GM19452 (cell line): Measurements from ENCODE around the gene DOCK9.
"Not testable (repeated sequence)": the region's sequence is repeated elsewhere in the genome, so short reads cannot be mapped to it uniquely, and the experiment has no call there.

Experiments
- ATAC-seq: cut with Tn5 transposase; IDR thresholded peaks from one replicate; pipeline ENCODE4 v1.9.1; 2021; ENCODE audit not compliant: unreplicated experiment

Gene DOCK9

DNA sequence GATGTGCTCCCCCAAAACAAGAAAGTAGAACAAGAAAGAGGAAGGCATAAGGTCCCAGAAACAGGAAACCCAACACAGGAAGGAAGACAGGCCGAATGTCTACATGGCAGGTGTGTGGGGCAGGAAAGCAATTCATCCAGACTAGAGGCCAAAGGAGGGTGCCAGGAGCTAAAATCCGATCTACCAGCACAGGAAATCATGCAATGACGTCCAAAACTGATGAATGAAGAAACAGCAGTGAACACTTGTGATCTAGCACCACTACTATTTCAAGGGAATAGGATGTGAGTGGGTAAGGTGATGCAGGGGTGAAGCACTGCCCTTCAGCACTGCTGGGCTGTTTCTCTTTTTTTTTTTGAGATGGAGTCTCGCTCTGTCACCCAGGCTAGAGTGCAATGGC is 59.1 kb downstream of the DOCK9 start:
- ATAC-seq: no peak

DNA sequence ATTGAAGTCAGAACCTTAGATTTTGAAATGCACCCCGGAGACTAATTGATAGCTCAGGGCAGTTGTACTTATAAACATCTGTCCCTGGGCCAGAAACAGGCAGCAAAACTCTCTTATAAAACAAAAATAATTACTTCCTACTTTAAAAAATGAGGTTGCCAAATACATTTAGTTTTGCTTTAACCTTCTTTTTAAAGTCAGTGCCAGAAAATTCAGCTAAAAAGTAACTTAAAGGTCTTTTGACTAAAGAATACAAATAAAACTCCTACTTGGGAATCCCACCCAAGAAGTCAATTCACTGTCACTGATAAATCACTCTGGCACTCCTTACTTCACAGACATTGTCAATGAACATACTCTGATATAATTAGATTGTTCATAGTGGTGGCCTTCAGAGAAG is 60.7 kb downstream of the DOCK9 start:
- no peak for ATAC-seq

DNA sequence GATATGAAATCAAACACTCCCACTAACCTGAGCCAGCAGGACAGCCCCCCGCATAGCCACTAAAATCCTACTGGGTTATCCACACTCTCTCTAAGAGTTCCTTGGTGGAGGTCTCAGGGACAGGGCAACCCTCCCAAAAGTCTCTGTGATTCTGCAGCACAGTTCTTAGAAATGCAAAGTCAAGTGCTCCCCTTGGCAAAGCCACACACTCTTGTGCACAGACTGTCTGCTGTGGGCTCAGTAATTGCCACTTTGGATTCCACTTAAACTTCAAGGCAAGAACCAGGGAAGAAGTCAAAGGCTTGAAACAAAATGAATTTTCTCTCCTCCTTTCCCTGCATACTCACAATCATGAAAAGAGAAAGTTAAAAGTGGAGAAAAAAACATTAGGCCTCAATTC is 61.5 kb downstream of the DOCK9 start:
- no peak for ATAC-seq

DNA sequence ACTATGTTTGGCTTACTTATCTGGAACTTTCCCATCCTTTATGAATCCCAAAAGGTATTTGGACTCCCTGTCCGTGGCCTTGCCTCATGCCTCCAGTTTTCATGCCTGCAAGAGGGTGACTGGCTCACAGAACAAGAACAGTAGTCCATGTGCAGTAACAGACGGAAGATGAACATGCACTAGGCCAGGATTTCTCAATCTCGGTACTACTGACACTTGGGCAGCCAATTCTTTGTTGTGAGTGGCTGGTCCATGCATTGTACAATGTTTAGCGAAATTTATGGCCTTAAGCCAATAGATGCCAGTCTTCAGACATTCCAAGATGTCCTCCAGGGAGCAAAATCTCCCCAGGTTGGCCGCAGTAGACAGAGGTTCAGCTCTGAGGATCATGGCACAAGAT is 61.9 kb downstream of the DOCK9 start:
- no peak for ATAC-seq

GRCh38 chr13:98915563-98915962 is 62.3 kb downstream of the DOCK9 start:
- no peak for ATAC-seq

DNA sequence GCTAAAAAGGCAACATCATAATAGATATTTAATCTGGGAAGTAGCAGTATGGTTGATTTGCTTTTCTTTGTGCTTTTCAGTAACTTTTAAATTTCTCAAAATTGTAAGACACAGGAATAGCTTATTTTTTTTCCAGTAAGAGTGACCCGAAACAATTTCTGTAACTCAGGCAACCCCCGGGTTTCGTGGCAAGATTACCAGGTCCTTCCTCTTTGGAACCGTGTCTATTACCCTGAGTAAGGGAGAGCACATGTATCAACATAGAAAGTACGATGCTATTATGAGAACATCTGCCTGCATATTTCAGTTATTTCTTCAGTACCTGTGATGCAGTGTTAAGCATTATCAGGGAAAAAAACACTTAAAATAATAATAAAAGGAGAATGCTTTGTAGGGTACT is 64.1 kb downstream of the DOCK9 start:
- no peak for ATAC-seq

DNA sequence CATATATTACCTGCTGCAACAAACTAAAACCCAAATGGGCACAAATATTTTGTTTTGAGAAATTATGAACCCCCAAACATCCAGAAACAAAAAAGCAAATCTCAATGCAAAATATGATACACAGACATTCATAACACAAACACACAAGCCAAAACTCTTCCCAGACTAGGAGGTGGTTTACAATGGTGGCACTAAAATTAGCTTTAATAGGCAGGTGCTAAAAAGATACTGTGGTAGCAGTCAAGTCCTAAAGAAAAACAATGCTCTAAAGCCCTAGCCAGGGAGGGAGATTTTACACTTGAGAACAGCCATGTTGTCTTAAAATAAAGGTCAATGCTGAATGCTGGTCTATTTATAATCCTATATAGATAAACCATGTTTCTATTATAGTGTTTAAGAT is 65.0 kb downstream of the DOCK9 start:
- ATAC-seq: no peak

DNA sequence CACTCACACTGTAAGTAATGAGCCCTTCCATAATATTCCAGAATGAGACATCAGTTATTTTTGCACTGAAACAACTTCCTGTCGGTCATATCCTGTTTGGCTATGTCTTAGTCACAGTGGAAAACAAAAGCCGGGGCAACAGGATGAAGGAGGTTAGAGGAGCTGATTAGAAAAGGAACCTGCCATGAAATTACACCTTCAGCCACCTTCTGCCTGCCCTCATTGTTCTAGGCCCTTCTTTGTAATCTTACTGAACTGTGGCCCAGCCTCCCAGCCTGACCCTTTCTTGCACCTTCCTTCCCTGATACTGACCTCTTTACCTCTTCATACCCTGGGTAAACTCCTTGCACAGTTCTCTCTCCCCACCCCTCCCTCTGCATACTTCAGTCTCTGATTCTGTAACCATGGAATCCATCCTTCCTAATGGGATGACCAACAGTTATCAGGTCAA is 67.3 kb downstream of the DOCK9 start:
- ATAC-seq: no peak

GRCh38 chr13:98909016-98909415 is 68.8 kb downstream of the DOCK9 start:
- no peak for ATAC-seq

DNA sequence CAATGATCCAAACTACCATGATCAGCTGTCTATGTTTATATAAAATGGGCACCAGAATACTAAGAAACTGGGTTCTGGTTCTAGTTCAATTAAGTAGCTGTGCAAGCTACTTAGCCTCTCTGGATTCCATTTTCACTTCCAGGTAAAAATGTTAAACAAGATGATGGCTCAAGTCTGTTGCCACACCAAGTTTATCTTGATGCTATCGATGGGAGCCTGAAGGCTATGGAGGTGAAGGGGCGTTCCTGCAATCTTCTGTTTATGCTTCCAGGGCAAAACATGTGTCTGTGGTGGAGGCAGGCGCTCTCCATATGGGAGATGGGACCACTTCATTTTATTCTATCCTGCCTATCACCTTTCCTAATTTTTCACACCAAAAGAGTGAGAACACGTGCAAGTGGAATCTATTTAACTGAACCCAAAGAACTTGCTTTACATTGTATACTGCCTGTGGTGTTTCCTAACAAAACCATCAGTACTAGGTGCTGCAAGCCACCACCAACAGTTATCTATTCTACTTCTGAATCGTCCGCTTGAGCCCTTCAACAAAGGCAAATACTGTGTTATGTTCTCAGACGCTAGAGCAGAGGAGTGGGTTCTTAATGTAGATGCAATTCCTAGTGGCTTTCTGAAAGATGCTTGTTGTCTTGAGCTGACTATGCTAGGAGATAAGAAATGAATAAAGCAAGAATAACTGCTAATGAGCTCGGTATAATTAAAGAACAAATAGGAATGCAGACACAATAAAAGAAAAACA is 70.9 kb downstream of the DOCK9 start:
- no peak for ATAC-seq

GRCh38 chr13:98905199-98905598 is 72.7 kb downstream of the DOCK9 start:
- ATAC-seq: no peak

- ATAC-seq: no peak
Observed at GRCh38 chr13:98900442-98900841, 77.4 kb downstream of the DOCK9 start.

GRCh38 chr13:98897706-98898105 is 80.2 kb downstream of the DOCK9 start:
- ATAC-seq: no peak

DNA sequence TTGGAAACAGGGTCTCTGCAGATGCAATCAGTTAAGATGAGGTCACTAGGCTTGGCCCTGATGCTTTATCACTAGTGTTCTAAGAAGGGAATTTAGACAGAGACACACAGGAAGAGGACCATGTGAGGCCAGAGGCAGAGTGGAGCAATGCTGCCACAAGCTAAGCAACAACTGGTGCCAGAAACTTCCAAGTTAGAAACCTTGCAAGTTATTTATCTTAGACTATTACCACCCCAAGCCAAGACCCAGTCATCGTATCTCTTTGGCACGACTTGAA is 81.1 kb downstream of the DOCK9 start:
- no peak for ATAC-seq

DNA sequence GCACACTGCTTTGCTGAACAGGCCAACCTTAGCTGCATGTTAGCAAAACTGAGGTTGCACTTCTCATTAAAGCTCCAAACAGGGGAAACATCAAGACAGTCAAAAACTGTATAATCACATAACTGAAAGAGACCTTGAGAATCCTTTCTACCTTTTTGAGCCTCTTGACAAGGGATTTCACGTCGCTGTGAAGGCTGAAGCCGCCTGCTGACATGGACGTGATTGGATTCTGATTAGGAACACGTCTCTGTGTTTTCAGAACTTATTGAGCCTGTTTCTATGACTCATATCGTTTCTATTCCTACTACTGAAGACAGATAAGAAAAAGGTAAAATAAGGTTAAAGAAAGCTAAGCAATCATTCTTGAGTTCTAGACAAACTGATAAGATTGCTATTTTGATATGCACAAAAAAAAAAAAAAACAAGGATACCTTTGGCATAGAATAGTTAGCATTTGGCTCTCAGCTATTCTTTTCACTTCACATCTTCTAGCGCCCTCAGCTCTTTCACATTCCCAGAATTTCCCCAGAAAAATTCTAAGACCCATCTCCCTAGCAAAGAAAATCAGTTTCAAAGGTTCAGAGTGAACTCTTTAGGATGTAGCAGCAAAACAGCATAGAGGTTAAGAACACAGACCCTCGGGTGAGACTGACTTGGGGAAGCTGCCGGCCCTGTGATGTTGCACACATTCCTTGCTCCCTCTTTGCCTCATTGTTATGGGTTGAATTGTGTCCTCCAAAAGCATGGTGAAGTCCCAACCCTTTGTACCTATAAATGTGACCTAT is 81.6 kb downstream of the DOCK9 start:
- no peak for ATAC-seq

DNA sequence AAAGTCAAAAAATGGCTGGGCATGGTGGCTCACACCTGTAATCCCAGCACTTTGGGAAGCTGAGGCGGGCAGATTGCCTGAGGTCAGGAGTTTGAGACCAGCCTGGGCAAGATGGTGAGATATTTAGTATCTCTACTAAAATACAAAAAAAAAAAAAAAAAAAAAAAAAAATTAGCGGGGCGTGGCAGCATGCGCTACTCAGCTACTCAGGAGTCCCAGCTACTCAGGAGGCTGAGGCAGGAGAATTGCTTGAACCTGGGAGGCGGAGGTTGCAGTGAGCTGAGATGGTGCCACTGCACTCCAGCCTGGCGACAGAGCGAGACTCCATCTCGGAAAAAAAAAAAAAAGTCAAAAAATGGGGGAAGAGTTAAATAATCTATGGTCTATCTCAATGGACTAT is 83.0 kb downstream of the DOCK9 start:
- not testable (repeated sequence) for ATAC-seq

- no peak for ATAC-seq
Observed at GRCh38 chr13:98893371-98893770, 84.5 kb downstream of the DOCK9 start.

GRCh38 chr13:98892821-98893220 is 85.0 kb downstream of the DOCK9 start:
- ATAC-seq: no peak

- no peak for ATAC-seq
Observed at GRCh38 chr13:98892077-98892476, 85.8 kb downstream of the DOCK9 start.

DNA sequence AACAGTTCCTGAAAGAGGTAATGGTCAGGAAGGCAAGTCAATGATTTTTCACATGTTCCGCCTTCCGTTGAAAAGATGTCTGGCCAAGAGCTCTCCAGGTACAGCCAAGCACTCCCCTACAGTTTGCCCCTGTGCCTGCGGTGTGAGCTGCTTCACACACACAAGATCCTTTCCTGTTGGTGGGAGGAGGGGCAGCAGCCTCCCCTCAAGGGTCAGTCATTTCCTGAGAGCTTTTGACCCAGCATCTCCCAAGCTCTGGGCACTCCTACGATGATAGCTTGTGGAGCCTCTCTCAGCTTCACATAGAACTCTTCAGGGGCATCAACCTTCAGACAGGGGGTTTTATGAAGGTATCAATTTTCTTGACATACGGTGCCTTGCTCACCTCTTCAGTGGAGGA is 86.9 kb downstream of the DOCK9 start:
- ATAC-seq: no peak

DNA sequence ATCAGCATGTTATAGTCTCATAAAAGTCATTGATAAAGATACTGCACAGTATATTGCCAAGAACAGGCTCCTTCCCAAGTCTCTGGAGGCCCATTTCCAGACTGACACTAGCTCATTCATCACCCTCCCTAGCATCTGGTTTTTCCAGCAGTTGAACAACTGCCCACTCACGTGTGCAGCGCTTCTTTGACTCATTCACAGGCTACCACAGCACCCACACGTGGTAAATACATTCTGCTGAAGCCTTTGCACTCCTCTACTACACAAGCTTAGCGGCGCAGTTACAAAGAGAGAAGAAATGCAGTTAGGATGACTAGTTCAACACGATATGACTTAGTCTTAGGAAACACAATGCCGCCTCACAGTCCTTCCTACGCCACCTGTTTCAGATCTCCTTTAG is 87.7 kb downstream of the DOCK9 start:
- no peak for ATAC-seq

- ATAC-seq: no peak
Observed at GRCh38 chr13:98889419-98890085, 88.3 kb downstream of the DOCK9 start.
